OCI-LY7 (cell line): Measurements from ENCODE around the gene ZFR. TPM values are rescaled to one million over a fixed set of nuclear protein-coding genes. Genes with fewer than 3 reads are reported as not detected.
"Not testable (repeated sequence)": the region's sequence is repeated elsewhere in the genome, so short reads cannot be mapped to it uniquely, and the experiment has no call there.

ENCODE experiments used
- BruUV-seq: library from RNA; stranded (reverse); fragments of 400-500 nt; replicated peaks from 2 replicates; lab custom pipeline; 2021; lab: Mats Ljungman, UMichigan
- CTCF ChIA-PET: fragments of 300-600 bp; sonication (Branson Sonifier 250); formaldehyde crosslinking; loops from one replicate; lab custom pipeline; 2022; ENCODE audit warnings: antibody characterized with exemption; ENCODE audit not compliant: unreplicated experiment; lab: Charles Lee
- POLR2A ChIA-PET: fragments of 300-600 bp; sonication (Branson Sonifier 250); formaldehyde crosslinking; loops from one replicate; lab custom pipeline; 2022; ENCODE audit warnings: antibody characterized with exemption; lab: Charles Lee
- DNase-seq: peaks from one replicate; pipeline ENCODE4 v3.0.0-alpha.2; 2015; ENCODE audit warnings: low spot score
- H2AFZ ChIP-seq: fragments of 200-600 bp; sonication (generic), shearing (Covaris generic); 2 replicates; pipeline ENCODE4 v1.6.1; 2014; ENCODE audit warnings: mild to moderate bottlenecking, antibody characterized with exemption, low read length, moderate library complexity
- H3K27ac ChIP-seq: fragments of 200-600 bp; sonication (generic); 2 replicates; pipeline ENCODE4 v1.5.1; 2014; ENCODE audit warnings: mixed run types, low read depth, mild to moderate bottlenecking, moderate library complexity, low read length, inconsistent platforms; ENCODE audit not compliant: poor library complexity, severe bottlenecking
- H3K36me3 ChIP-seq: fragments of 200-600 bp; sonication (generic); 2 replicates; pipeline ENCODE4 v1.6.1; 2014; ENCODE audit warnings: mild to moderate bottlenecking, antibody characterized with exemption, low read length, moderate library complexity, mixed read lengths; ENCODE audit not compliant: insufficient read depth
- H3K4me1 ChIP-seq: fragments of 200-600 bp; sonication (generic); 2 replicates; pipeline ENCODE4 v1.5.1; 2014; ENCODE audit warnings: mild to moderate bottlenecking, low read length; ENCODE audit not compliant: insufficient read depth, poor library complexity, severe bottlenecking
- H3K4me2 ChIP-seq: fragments of 200-600 bp; sonication (generic); 2 replicates; pipeline ENCODE4 v1.6.1; 2014; ENCODE audit warnings: mild to moderate bottlenecking, low read length
- H3K4me3 ChIP-seq: fragments of 200-600 bp; sonication (generic); 2 replicates; pipeline ENCODE4 v1.5.1; 2014; ENCODE audit warnings: mild to moderate bottlenecking, low read depth, low read length; ENCODE audit not compliant: poor library complexity, severe bottlenecking
- H3K79me2 ChIP-seq: fragments of 200-600 bp; sonication (generic); 2 replicates; pipeline ENCODE4 v1.6.1; 2016; ENCODE audit warnings: low read depth, mild to moderate bottlenecking, low read length, moderate library complexity, mixed read lengths; ENCODE audit not compliant: insufficient read depth
- H3K9me2 ChIP-seq: fragments of 200-600 bp; sonication (generic); 2 replicates; pipeline ENCODE4 v1.6.1; 2016; ENCODE audit warnings: mild to moderate bottlenecking, low read length, mixed read lengths; ENCODE audit not compliant: insufficient read depth
- H3K9me3 ChIP-seq: fragments of 200-600 bp; sonication (generic); 2 replicates; pipeline ENCODE4 v1.6.1; 2014; ENCODE audit warnings: mild to moderate bottlenecking, mixed run types, low read length, mixed read lengths
- H4K20me1 ChIP-seq: fragments of 200-600 bp; sonication (generic); 2 replicates; pipeline ENCODE4 v1.6.1; 2014; ENCODE audit warnings: mild to moderate bottlenecking, antibody characterized with exemption, low read length, moderate library complexity, mixed read lengths; ENCODE audit not compliant: insufficient read depth
- EZH2phosphoT487 ChIP-seq: fragments of 200-600 bp; sonication (generic); IDR thresholded peaks from 2 replicates; pipeline ENCODE4 v1.6.1; 2018; ENCODE audit warnings: low read depth, borderline replicate concordance, mild to moderate bottlenecking, mixed run types, antibody characterized with exemption, low read length, moderate library complexity, mixed read lengths
- intact Hi-C: fragments of 100-400 bp; cut with micrococcal nuclease; formaldehyde crosslinking; loops from one replicate; pipeline ENCODE4 v1.10.0; 2022; ENCODE audit not compliant: unreplicated experiment
- total RNA-seq, 2 experiments: library from RNA; depleted of rRNA in 1 of 2; stranded (reverse); fragments of >200 nt in 1 of 2; shearing (Covaris generic) in 1 of 2; gene quantifications; 2 replicates each; pipeline ENCODE4 v1.2.3, GENCODE V29; 2014 to 2022
- TF ChIP-seq, protein P1 (sequence below): fragments of 200-600 bp; sonication (generic); conservative IDR thresholded peaks from 2 replicates; pipeline ENCODE4 v1.5.1; 2014; ENCODE audit warnings: mild to moderate bottlenecking, antibody characterized with exemption, low read length, moderate library complexity, mixed read lengths

The ZFR gene
- total RNA-seq, 2 experiments from 2014 or later, result 54.8 to 63.4 TPM

DNA sequence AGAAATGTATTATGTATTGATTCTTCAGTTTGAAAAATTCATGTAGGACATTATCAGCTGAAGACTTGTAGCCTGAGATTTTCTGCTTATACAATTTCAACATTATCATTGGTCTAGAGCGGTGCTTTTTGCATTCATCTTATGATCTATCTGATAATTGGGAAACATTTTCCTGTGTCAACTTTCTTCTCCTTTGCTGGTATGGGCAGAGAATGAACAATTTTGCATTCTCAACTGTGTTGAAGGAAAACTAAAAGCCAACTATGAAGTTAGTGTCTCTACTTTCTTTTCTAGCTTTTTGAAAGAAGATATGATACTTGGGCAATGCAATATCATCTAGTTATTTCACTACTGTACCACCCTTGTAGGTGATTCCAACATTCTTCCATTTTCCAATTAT is 10.3 kb downstream of the ZFR start:
- BruUV-seq, result no TSS peak
- ChIA-PET CTCF (no interaction called here), POLR2A (interaction anchor here (0.6 kb wide), 1 partner anchor 24 kb away, joined by 3 read pairs; no protein-coding TSS in a partner anchor)
- peaks cover 84% of the 10 kb centered on the region for H3K36me3 ChIP-seq
- H3K27ac ChIP-seq, result no peak overlapping the region
- no peaks in the 10 kb centered on the region for H3K9me2 ChIP-seq
- H3K4me2 ChIP-seq, result no peak overlapping the region
- H2AFZ ChIP-seq, result no peak overlapping the region
- no peak for DNase-seq
- TF ChIP-seq, protein P1, sequence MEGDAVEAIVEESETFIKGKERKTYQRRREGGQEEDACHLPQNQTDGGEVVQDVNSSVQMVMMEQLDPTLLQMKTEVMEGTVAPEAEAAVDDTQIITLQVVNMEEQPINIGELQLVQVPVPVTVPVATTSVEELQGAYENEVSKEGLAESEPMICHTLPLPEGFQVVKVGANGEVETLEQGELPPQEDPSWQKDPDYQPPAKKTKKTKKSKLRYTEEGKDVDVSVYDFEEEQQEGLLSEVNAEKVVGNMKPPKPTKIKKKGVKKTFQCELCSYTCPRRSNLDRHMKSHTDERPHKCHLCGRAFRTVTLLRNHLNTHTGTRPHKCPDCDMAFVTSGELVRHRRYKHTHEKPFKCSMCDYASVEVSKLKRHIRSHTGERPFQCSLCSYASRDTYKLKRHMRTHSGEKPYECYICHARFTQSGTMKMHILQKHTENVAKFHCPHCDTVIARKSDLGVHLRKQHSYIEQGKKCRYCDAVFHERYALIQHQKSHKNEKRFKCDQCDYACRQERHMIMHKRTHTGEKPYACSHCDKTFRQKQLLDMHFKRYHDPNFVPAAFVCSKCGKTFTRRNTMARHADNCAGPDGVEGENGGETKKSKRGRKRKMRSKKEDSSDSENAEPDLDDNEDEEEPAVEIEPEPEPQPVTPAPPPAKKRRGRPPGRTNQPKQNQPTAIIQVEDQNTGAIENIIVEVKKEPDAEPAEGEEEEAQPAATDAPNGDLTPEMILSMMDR, result no peak
- no peak for TF ChIP-seq EZH2phosphoT487
- H3K4me1 ChIP-seq, result no peaks in the 10 kb centered on the region
- no peak overlapping the region for H3K4me3 ChIP-seq
- peaks cover 99% of the 10 kb centered on the region for H3K79me2 ChIP-seq
- intact Hi-C loops, result no loop called here
- no peaks in the 10 kb centered on the region for H3K9me3 ChIP-seq
- peaks cover 23% of the 10 kb centered on the region; the same call in 1 of the 2 replicates for H4K20me1 ChIP-seq

DNA sequence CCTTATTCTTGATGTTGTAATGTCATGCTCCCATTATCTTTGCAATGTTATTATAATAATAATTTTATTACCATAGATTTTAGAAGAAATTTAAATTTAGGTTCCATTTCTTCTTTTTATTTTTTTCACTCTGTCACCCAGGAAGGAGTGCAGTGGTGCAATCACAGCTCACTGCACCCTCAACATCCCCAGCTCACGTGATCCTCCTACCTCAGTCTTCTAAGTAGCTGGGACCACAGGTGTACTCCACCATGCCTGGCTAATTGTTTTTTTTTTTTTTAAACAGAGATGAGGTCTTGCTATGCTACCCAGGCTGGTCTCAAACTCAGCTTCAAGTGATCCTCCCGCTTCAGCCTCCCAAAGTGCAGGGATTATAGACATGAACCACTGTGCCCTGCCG is 11.9 kb downstream of the ZFR start:
- no peaks in the 10 kb centered on the region for H3K9me2 ChIP-seq
- CTCF ChIA-PET, result no interaction called here
- TF ChIP-seq, protein P1, result no peak
- no peak for TF ChIP-seq EZH2phosphoT487
- no peak overlapping the region for H3K4me2 ChIP-seq
- peaks cover 88% of the 10 kb centered on the region for H3K36me3 ChIP-seq
- H3K79me2 ChIP-seq, result peaks cover 89% of the 10 kb centered on the region
- no TSS peak for BruUV-seq
- no peak overlapping the region for H2AFZ ChIP-seq
- no peak overlapping the region for H3K4me3 ChIP-seq
- H3K9me3 ChIP-seq, result peaks cover 2% of the 10 kb centered on the region; the same call in 1 of the 2 replicates
- H4K20me1 ChIP-seq, result peaks cover 17% of the 10 kb centered on the region; the same call in 1 of the 2 replicates
- peak; percentile 19 for DNase-seq
- no peaks in the 10 kb centered on the region for H3K4me1 ChIP-seq
- POLR2A ChIA-PET, result interaction anchor here (0.7 to 1.8 kb wide), 5 partner anchors 9 to 229 kb away, joined by 3 to 4 read pairs (median 3); no protein-coding TSS in a partner anchor
- no peak overlapping the region for H3K27ac ChIP-seq
- intact Hi-C loops, result no loop called here

DNA sequence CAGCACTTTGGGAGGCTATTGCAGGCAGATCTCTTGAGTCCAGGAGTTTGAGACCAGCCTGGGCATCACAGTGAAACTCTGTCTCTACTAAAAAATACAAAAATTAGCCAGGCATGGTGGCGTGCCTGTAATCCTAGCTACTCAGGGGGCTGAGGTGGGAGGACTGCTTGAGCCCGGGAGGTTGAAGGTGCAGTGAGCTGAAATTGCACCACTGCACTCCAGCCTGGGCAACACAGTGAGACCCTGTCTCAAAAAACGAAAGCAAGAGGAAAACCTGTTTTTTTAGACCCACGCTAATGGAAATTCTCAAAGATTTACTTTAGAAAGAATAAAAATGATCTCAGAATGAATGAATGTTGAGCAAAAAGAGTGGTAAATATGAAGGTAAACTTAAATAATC is 13.7 kb downstream of the ZFR start:
- CTCF ChIA-PET, H2AFZ ChIP-seq, H3K9me2 ChIP-seq, H3K4me2 ChIP-seq, H3K4me1 ChIP-seq, BruUV-seq, intact Hi-C loops, DNase-seq, H3K4me3 ChIP-seq, H3K27ac ChIP-seq: not testable (repeated sequence)
- peaks cover 10% of the 10 kb centered on the region; the same call in 1 of the 2 replicates for H4K20me1 ChIP-seq
- POLR2A ChIA-PET, result interaction anchor here (0.7 to 0.8 kb wide), 2 partner anchors 15 to 1017 kb away, joined by 3 to 5 read pairs; no protein-coding TSS in a partner anchor
- H3K36me3 ChIP-seq, result peaks cover 93% of the 10 kb centered on the region
- H3K79me2 ChIP-seq, result peaks cover 89% of the 10 kb centered on the region
- H3K9me3 ChIP-seq, result peaks cover 18% of the 10 kb centered on the region
